Transverse colon (tissue), 4 donors: ENCODE results near the gene CAV2.

ENCODE experiments used
- CTCF ChIP-seq, 5 experiments: fragments of 200-600 bp in 3 of 5; fragments of 450-650 bp in 2 of 5; sonication (generic) in 3 of 5; IDR thresholded peaks; 1 replicate in 2 of 5; 2 replicates in 3 of 5; pipeline ENCODE4 v1.5.1; 2016 to 2017; ENCODE audit warnings: antibody characterized with exemption in 5 of 5, inconsistent platforms in 3 of 5, mild to moderate bottlenecking in 2 of 5, moderate library complexity in 1 of 5
- POLR2AphosphoS5 ChIP-seq, 3 donors: sonication (generic); formaldehyde crosslinking; IDR thresholded peaks; one replicate each; pipeline ENCODE4 v1.6.1; 2016; ENCODE audit warnings: antibody characterized with exemption in 3 of 3

DNA sequence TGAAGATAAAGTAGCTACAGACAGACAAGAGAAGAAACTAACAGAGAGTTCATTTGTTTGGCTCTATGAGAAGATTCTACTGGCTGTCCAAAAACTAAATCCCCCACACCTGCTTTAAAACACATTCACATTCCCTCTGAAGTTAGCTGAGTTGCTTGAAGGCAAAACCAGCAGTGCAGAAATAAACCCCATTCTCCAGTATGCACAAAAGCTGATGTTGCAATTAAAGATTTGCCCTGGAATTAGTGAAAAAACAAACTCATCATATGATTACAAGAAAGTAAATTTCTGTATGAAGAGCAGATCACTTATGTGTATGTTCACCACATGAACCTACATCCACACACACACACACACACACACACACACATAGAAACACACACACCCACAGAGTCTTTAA lies 16.0 kb downstream of the CAV2 start:
- TF ChIP-seq CTCF (IDR thresholded peaks at IDR 0.05) (no peak), POLR2AphosphoS5 (IDR thresholded peaks at IDR 0.05) (no peak)
